GM20431 (cell line): Measurements from ENCODE around the gene PGGHG.
"Not testable (repeated sequence)": the region's sequence is repeated elsewhere in the genome, so short reads cannot be mapped to it uniquely, and the experiment has no call there.

Experiments
- in situ Hi-C: fragments of 300-500 bp; cut with MseI, MboI; formaldehyde crosslinking; loops from one replicate; pipeline ENCODE4 v1.15.0; 2020; ENCODE audit warnings: low sequenced_read_pairs; ENCODE audit not compliant: unreplicated experiment

Gene PGGHG

DNA sequence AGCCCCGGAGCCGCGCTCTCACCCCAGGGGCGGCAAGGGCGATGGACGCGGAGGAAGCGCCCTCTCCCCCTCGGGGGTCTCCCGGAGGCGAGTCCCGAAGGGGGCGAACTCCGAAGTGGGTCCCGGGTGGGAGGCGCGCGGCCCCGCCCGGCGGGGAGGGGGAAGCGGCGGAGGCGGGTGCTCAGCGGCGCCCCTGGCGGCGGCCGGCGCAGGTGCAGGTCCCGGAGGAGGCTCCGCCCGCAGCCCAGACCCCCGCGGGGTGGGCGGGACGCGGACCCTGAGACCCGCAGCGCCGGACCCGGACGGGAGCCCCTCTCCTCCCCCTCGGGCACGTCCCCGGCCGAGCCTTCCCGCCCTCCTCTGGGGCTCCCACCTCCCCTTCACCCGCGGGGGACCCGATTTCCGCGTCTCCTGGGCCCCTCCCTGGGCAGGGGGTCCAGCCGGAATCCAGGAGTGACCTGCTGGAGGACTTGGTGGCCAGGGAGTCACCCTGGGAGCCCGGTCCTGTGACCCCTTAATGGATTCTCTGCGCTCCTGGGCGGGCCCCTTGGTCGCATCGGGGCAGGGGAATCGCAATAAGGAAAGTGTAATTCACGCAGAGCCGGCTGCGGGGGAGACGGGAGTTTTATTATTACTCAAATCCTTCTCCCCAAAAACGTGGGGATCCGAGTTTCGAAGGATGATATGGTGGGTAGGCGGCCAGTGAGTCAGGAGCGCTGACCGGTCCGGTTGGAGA, 22.3 kb downstream of the PGGHG start:
- in situ Hi-C loops, result not testable (repeated sequence)

DNA sequence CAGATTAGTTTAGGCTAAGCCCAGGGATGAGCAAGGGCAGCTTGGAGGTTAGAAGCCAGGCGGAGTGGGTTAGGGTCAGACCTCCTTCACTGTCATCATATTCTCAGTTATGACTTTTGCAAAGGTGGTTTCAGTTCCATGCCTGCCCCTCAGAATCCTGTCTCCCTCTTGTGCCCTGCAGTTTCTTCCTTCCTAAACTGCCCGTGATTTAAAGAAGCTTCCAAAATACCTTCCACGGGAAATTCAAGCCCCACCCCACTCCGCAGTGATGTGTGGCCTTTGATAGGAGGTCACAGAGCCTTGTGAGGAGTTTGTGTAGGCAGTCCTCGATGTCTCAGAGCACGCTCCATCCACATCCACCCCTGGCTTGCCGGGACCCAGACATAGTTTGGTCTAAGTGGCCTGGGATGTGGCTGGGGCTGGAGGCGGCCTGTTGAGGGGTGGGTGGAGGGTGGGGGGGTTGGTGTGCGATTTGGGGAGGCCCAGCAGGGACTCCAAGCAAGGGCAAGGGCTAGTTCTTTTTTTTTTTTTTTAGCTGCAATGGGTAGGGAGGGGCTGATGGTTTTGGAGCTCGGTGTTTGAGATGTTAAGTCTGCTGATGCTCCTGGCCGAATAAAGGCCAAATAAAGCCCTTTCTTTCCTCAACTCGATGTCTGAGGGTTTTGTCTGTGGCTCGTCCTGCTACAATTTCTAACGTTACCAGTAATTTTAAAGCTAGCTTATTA, 23.3 kb downstream of the PGGHG start:
- in situ Hi-C loops, result no loop called here

DNA sequence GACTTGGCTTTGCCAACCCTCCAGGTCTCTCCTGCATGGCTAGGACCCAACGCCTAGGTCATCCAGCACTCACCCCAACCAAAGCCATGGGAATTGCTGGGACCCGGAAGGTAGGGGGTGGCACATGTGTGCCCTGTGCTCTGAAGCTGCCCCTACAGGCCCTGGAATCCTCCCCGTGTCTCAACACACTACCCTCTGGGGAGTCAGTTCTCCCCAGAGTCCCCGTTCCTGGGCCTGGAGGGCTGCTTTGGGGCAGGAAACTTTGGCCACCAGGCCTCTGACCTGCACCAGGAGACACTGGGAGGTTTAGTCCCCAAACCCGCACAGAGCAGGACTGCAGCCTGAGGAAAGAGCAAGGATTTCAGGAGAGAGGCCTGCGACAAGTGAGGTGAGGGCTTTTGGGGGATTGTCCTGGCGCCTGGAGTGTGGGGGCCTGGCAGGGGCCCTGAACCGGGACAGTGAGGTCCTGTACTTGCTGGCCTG, 24.4 kb downstream of the PGGHG start:
- in situ Hi-C loops, result no loop called here

DNA sequence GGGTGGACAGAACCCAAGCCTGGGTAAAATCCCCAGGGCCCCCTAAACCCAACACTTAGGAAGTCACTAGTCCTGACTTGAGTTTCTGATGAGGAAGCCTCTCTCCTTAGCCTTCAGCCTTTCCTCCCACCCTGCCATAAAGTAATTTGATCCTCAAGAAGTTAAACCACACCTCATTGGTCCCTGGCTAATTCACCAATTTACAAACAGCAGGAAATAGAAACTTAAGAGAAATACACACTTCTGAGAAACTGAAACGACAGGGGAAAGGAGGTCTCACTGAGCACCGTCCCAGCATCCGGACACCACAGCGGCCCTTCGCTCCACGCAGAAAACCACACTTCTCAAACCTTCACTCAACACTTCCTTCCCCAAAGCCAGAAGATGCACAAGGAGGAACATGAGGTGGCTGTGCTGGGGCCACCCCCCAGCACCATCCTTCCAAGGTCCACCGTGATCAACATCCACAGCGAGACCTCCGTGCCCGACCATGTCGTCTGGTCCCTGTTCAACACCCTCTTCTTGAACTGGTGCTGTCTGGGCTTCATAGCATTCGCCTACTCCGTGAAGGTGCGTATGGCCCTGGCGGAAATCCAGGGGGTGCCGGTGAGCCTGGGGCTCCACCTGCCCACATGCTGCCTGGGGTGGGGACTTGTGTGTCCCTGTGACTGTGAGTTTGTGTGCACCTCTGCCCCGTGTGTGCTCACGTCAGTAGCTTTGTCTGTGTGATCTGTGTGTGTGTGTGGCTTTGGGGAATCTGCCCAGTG, 25.0 kb downstream of the PGGHG start, which contains the start of gene IFITM1:
Gene IFITM1, plus strand, starts transcription at position 254 of the 767 bp plus-strand sequence. Its CDS starts 131 bp downstream, at position 385.
- in situ Hi-C loops, result no loop called here

DNA sequence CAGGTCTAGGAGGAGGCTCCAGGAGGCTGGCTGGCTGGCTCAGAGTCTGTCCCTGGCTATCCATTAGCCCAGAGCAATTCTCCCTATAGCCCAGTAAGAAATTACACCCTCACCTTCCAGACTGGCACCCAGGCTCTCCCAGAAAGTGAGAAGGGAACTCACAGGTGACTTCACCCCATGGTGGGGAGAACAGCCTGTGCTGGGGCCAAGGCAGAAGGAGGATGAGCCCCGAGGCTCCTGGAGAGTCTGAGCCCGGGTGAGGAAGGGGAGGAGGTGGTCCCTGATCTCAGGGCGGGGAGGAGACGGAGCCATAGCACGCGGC, 25.6 kb downstream of the PGGHG start:
- in situ Hi-C loops, result not testable (repeated sequence)

DNA sequence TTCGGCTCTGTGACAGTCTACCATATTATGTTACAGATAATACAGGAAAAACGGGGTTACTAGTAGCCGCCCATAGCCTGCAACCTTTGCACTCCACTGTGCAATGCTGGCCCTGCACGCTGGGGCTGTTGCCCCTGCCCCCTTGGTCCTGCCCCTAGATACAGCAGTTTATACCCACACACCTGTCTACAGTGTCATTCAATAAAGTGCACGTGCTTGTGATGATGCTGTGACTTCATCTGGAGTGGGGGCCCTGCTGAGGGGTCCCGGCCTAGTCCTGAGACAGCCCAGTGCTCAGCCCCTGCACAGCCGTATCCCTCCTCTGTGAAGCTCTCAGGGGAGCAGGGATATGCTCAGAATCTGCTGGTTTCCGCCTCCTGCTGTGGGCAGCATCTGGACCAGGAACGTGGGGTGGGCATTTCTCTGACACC, 26.1 kb downstream of the PGGHG start:
- in situ Hi-C loops, result no loop called here

DNA sequence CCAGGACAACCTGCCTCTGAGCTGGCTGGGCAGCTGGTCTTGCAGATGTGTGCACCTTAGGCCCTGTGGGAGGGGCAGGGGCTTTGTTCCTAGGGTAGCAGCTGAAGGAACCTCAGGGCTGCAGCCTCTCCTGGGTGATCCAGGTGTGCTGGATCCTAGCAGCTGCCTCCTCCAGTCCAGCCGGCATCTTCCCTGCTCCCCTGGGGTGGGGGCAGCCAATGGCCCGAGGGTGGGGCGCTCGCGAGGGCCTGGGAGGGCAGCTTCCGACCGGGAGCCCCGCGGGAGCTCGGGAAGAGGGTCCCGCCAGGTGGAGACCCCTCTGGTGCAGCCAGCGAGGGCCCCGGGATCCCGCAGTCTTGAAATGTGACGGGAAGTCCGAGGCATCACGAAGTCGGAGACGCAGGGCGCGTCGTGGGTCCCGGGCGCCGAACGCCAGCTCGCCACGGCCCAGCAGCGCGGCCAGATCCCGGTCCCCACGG, 26.6 kb downstream of the PGGHG start:
- in situ Hi-C loops, result no loop called here

DNA sequence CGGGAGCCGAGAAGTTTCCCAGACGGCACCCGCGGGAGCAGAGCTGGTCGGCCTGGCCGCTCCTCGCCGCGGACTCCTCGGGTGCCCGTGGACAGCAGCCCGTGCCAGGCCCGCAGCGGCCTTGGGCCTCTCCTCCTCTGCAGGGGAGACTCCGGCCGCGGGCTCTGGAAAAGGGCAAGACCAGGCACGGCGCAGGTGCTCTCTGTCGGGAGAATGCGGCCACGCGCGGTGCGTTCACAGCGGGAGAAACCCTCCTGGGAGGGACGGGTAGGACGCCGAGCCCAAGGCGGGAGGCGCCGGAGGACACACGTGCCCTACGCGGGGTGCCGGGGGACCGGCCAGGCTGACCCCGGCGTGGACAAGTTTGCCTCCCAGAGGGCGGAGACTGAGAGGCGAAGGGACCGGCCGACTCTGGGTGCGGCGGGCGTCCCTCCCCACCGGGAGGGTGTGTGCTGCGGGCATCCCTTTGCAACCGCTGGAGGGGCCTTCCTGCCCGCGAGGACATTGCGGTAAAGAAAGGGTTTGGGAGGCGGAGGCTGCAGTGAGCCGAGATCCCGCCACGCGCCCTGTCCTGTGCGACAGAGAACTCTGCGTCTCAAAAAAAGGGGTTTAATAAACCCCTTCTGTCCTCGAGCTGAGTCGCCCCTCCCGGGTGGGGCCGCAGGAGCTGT, 27.2 kb downstream of the PGGHG start:
- in situ Hi-C loops, result no loop called here

DNA sequence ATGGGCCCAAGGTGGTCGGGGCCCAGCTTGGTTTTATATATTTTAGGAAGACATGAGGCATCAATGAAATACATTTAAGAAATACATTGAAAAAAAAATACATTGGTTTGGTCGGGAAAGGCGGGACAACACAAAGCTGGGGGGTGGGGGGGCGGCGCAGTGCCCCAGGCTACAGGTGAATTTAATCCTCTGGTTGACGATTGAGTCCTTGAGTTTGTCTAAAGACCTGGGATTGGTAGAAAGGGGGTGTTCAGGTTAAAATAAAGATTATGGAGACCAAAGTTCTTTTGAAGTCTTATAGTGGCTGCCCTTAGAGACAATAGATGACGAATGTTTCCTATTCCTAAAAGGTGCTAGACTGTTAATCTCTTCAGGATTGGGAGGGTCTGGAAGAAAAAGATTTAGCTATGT, 28.0 kb downstream of the PGGHG start:
- in situ Hi-C loops, result no loop called here

DNA sequence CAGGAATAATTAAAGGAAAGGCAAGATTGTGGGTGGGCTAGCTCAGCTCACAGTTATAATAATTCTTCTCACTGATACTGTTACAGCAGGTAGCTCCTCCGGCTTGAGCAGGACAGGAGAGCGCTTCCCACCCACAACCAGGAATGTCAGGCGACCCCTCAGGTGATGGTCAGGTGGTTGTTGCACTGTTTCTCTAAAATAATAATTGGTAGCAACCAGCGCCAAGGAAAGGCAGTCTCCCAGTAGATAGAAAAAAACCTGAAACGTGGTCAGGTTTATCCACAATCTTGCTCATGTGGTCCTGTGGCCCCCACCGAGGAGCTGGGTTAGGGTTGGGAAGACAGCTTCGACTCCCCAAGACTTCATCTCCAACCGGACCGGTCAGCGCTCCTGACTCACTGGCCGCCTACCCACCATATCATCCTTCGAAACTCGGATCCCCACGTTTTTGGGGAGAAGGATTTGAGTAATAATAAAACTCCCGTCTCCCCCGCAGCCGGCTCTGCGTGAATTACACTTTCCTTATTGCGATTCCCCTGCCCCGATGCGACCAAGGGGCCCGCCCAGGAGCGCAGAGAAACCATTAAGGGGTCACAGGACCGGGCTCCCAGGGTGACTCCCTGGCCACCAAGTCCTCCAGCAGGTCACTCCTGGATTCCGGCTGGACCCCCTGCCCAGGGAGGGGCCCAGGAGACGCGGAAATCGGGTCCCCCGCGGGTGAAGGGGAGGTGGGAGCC, 28.9 kb downstream of the PGGHG start:
- in situ Hi-C loops, result not testable (repeated sequence)

DNA sequence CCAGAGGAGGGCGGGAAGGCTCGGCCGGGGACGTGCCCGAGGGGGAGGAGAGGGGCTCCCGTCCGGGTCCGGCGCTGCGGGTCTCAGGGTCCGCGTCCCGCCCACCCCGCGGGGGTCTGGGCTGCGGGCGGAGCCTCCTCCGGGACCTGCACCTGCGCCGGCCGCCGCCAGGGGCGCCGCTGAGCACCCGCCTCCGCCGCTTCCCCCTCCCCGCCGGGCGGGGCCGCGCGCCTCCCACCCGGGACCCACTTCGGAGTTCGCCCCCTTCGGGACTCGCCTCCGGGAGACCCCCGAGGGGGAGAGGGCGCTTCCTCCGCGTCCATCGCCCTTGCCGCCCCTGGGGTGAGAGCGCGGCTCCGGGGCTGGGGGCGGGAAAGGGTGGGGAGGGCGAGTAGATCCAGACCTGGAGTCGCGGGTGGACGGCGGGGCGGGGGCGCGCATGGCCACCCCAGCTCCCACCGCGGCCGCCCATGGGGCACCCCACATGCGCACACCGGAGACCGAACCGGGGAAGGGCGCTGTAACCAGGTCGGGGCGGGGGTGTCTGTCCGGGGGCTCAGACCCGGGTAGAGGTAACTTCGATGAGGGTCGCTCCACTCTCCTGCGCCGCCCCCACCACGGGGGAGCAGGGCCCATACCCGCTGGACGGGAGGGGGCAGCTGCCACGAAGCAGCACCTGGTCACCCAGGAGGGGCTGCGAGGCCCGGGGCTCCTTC, 29.6 kb downstream of the PGGHG start:
- in situ Hi-C loops, result not testable (repeated sequence)

DNA sequence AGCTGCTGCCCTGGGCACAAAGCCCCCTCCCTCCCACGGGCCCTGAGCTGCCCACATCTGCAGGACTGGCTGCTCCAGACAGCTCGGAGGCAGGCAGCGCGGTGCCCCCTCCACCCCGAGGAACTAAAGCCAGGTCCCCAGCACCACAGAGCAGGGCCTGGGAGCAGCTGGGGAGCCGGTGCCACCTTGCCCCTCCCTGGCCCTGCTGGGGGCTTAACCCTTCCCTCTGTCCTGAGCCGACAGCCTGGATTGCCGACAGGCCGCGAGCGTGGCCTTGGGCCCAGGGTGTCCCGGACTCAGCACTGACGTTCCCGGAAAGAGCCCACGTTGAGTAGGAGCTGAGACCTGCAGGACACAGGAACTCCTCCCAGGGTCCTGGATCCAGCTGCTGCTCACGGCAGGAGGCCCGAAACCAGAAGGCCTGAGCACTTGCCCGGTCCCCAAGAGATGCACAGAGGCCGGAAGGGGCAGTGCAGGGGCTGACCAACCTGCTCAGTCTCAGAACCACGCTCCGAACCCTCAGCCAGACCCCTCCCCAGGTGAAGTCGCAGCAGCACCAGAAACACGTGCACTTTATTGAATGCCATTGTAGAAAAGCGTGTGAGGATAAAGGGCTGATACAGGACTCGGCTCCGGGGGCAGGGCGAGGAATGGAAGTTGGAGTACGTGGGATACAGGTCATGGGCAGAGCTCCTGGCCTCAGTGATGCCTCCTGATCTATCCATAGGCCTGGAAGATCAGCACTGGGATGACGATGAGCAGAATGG, 30.4 kb downstream of the PGGHG start:
- in situ Hi-C loops, result not testable (repeated sequence)

DNA sequence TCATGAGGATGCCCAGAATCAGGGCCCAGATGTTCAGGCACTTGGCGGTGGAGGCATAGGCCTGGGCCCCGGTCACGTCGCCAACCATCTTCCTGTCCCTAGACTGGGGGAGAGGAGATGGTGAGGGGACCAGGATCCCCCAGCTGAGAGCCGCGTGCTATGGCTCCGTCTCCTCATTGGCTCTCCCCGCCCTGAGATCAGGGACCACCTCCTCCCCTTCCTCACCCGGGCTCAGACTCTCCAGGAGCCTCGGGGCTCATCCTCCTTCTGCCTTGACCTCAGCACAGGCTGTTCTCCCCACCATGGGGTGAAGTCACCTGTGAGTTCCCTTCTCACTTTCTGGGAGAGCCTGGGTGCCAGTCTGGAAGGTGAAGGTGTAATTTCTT, 31.0 kb downstream of the PGGHG start:
- in situ Hi-C loops, result not testable (repeated sequence)

DNA sequence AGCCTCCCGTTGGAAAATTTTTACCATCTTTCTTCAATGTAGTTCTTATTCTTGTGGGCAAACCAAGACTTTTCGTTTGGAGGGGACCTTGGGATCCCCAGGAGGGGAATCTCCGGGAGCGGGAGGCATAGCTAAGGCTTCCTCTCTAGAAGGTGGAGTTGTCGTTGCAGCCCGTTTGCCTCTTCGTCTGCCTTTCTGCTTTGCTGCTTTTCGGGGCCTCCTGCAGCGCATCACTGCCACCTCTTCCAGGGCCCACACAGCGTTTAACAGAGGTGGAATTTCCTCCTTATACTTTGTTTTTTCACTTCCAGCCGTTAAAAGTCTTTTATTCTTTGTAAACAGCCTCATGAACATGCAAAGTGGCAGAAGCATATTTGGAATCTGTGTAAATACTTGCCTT, 35.2 kb downstream of the PGGHG start:
- in situ Hi-C loops, result no loop called here

DNA sequence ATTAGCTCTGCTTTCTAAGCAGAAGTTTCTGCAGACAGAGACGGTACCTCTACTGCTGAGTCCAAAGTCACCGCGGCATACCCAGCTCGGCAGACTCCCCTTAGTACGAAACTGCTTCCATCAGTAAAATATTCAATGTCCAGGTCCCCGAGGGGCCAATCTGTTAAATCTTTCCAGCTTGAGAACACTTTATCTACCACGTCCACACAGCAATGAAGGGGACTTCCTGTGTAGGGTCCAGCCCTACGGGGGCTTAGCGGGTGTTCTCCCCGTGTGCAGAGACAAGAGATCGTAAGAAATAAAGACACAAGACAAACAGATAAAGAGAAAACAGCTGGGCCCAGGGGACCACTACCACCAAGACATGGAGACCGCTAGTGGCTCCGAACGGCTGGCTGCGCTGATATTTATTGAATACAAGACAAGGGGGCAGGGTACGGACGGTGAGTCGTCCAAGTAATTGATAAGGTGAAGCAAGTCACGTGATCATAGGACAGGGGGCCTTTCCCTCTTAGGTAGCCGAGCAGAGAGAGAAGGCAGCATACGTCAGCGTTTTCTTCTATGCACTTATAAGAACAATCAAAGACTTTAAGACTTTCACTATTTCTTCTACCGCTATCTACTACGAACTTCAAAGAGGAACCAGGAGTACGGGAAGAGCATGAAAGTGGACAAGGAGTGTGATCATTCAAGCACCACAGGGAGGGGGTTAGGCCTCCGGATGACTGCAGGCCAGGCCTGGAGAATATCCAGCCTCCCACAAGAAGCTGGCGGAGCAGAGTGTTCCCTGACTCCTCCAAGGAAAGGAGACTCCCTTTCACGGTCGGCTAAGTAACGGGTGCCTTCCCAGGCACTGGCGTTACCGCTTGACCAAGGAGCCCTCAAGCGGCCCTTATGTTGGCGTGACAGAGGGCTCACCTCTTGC, 35.9 kb downstream of the PGGHG start:
- in situ Hi-C loops, result not testable (repeated sequence)

DNA sequence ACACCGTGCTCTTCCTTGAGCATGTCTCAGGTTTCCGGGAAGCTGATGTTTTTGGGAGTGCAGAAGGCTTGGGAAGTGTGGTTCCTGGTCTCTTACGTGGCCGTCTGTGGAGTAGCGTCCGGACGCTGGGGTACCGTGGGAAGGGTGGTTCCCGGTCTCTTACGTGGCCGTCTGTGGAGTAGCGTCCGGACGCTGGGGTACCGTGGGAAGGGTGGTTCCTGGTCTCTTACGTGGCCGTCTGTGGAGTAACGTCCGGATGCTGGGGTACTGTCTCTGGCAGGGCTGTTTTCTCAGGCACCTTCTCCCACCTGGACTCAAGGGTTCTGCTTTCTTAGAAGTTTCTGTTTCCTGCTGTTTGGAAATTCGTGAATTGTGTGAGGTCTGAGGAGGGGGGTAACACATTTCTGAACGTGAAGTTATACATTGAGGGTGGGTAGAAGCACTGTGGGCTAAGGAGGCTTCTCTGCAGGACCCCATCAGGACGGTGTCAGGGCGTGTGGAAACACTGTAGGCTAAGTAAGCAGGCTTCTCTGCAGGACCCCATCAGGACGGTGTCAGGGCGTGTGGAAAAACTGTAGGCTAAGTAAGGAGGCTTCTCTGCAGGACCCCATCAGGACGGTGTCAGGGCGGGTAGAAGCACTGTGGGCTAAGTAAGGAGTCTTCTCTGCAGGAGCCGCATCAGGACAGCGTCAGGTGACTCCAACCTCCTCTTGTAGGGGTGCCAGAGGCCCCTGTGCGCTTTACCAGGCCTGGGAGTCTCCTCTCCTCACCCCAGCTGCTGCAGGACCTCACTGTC, 37.1 kb downstream of the PGGHG start:
- in situ Hi-C loops, result no loop called here

DNA sequence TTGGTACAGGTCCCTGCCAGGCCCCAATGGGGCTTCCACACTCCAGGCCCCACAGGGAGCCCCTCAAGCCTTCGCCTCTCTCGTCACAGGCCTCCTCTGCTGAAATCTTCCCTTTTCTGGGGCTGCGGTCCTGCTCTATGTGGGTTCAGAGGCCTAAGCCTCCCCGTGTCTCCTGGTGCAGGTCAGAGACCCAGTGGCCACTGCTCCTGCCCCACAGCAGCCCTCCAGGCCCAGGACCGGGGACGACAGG, 37.6 kb downstream of the PGGHG start:
- in situ Hi-C loops, result no loop called here
